SK-N-SH (cell line): ENCODE data around the gene TCF3. TPM values are rescaled to one million over a fixed set of nuclear protein-coding genes. Genes with fewer than 3 reads are reported as not detected.

Experiments
- CTCF ChIA-PET: fragments of 300-600, 350-600 bp; formaldehyde crosslinking; extraction: SDS; loops from one replicate; lab custom pipeline; 2021; lab: Yijun Ruan, JAX
- POLR2A ChIA-PET: fragments of 350-600 bp; sonication (Branson Sonifier 250); formaldehyde crosslinking; extraction: SDS; loops from one replicate; lab custom pipeline; 2020; ENCODE audit warnings: antibody characterized with exemption, inconsistent platforms; lab: Yijun Ruan, JAX
- DNase-seq: peaks from one replicate; pipeline ENCODE4 v3.0.0; 2012
- H2AFZ ChIP-seq: fragments of 200-600 bp; sonication (generic); 2 replicates; pipeline ENCODE4 v1.8.1; 2016; ENCODE audit warnings: antibody characterized with exemption, mild to moderate bottlenecking, low read depth
- H3F3A ChIP-seq: fragments of 200-600 bp; sonication (generic); replicated peaks from 2 replicates; pipeline ENCODE3; 2016; ENCODE audit warnings: antibody characterized with exemption, mild to moderate bottlenecking; ENCODE audit not compliant: insufficient read depth
- H3K27ac ChIP-seq, 2 experiments: fragments of 200-500 bp in 1 of 2; fragments of 200-600 bp in 1 of 2; sonication (Bioruptor generic) in 1 of 2; sonication (generic), shearing (Covaris generic) in 1 of 2; 2 replicates each; pipeline versions ENCODE4 v1.5.1 to v1.6.1; 2014 to 2016; ENCODE audit warnings: low read depth in 2 of 2, inconsistent platforms in 1 of 2, low read length in 1 of 2, mild to moderate bottlenecking in 1 of 2, mixed read lengths in 1 of 2
- H3K27me3 ChIP-seq: fragments of 200-600 bp; sonication (generic), shearing (Covaris generic); 2 replicates; pipeline ENCODE4 v1.6.1; 2016; ENCODE audit warnings: mixed run types; ENCODE audit not compliant: insufficient read depth
- H3K36me3 ChIP-seq, 2 experiments: fragments of 200-500 bp in 1 of 2; fragments of 200-600 bp in 1 of 2; sonication (Bioruptor generic) in 1 of 2; sonication (generic) in 1 of 2; replicated peaks in 1 of 2; 2 replicates each; pipeline versions ENCODE3 to v1.5.1; 2014 to 2016; ENCODE audit warnings: low read length in 1 of 2, mild to moderate bottlenecking in 1 of 2; ENCODE audit not compliant: insufficient read depth in 2 of 2, control insufficient read depth in 1 of 2
- H3K4me1 ChIP-seq, 2 experiments: fragments of 200-500 bp in 1 of 2; fragments of 200-600 bp in 1 of 2; sonication (Bioruptor generic) in 1 of 2; sonication (generic), shearing (Covaris generic) in 1 of 2; 2 replicates each; pipeline versions ENCODE4 v1.5.1 to v1.6.1; 2014 to 2016; ENCODE audit warnings: low read depth in 1 of 2, low read length in 1 of 2, mixed run types in 1 of 2; ENCODE audit not compliant: insufficient read depth in 2 of 2, control insufficient read depth in 1 of 2
- H3K4me2 ChIP-seq: fragments of 200-600 bp; sonication (generic), shearing (Covaris generic); 2 replicates; pipeline ENCODE4 v1.6.1; 2017; ENCODE audit warnings: mixed run types
- H3K4me3 ChIP-seq, 2 experiments: fragments of 200-500 bp in 1 of 2; fragments of 200-600 bp in 1 of 2; sonication (Bioruptor generic) in 1 of 2; sonication (generic), shearing (Covaris generic) in 1 of 2; 2 replicates each; pipeline versions ENCODE4 v1.5.1 to v1.8.1; 2014 to 2016; ENCODE audit warnings: low read depth in 2 of 2, inconsistent platforms in 1 of 2, low read length in 1 of 2, mild to moderate bottlenecking in 1 of 2, mixed read lengths in 1 of 2, moderate library complexity in 1 of 2
- H3K79me2 ChIP-seq: fragments of 200-600 bp; sonication (generic); 2 replicates; pipeline ENCODE4 v1.8.1; 2017; ENCODE audit warnings: mild to moderate bottlenecking; ENCODE audit not compliant: insufficient read depth
- H3K9ac ChIP-seq: fragments of 200-600 bp; sonication (generic); 2 replicates; pipeline ENCODE4 v1.6.1; 2017; ENCODE audit warnings: mixed run types
- H3K9me2 ChIP-seq: fragments of 200-600 bp; sonication (generic); 2 replicates; pipeline ENCODE4 v1.6.1; 2017; ENCODE audit warnings: mixed run types
- H3K9me3 ChIP-seq: fragments of 200-600 bp; sonication (generic); 2 replicates; pipeline ENCODE4 v1.6.1; 2017; ENCODE audit warnings: mixed run types, mild to moderate bottlenecking, moderate library complexity
- H4K20me1 ChIP-seq: fragments of 200-600 bp; sonication (generic); 2 replicates; pipeline ENCODE4 v1.6.1; 2017; ENCODE audit warnings: mild to moderate bottlenecking, mixed run types; ENCODE audit not compliant: insufficient read depth
- CHD2 ChIP-seq: fragments of 150-350 bp; IDR thresholded peaks from 2 replicates; pipeline ENCODE4 v1.6.1; 2018; ENCODE audit warnings: low read length; ENCODE audit not compliant: partially characterized antibody
- GABPA ChIP-seq: IDR thresholded peaks from 2 replicates; pipeline ENCODE4 v1.4.0; 2012; ENCODE audit warnings: low read depth, mild to moderate bottlenecking
- GATA2 ChIP-seq: sonication (generic); formaldehyde crosslinking; IDR thresholded peaks from 2 replicates; pipeline ENCODE4 v1.5.0; 2020; ENCODE audit warnings: mild to moderate bottlenecking, missing genetic modification reagents
- JUND ChIP-seq: IDR thresholded peaks from 2 replicates; pipeline ENCODE4 v1.4.0; 2012
- MEF2A ChIP-seq: IDR thresholded peaks from 2 replicates; pipeline ENCODE4 v1.4.0; 2012; ENCODE audit warnings: low read depth, borderline replicate concordance
- POLR2AphosphoS5 ChIP-seq: IDR thresholded peaks from 2 replicates; pipeline ENCODE4 v1.6.1; 2012; ENCODE audit warnings: low read depth, low read length
- RAD21 ChIP-seq: IDR thresholded peaks from 2 replicates; pipeline ENCODE4 v1.6.1; 2012; ENCODE audit warnings: mild to moderate bottlenecking, low read length
- RFX5 ChIP-seq: IDR thresholded peaks from 2 replicates; pipeline ENCODE4 v1.6.1; 2012; ENCODE audit warnings: mild to moderate bottlenecking, improper control_type of control experiment, low read length
- RXRA ChIP-seq: IDR thresholded peaks from 2 replicates; pipeline ENCODE4 v1.4.0; 2012; ENCODE audit warnings: low read depth, mild to moderate bottlenecking, borderline replicate concordance
- TAF1 ChIP-seq: IDR thresholded peaks from 2 replicates; pipeline ENCODE4 v1.6.1; 2012; ENCODE audit warnings: low read depth, mild to moderate bottlenecking, low read length, moderate library complexity, borderline replicate concordance
- TCF12 ChIP-seq: IDR thresholded peaks from 2 replicates; pipeline ENCODE4 v1.4.0; 2012
- TEAD4 ChIP-seq: IDR thresholded peaks from 2 replicates; pipeline ENCODE4 v1.4.0; 2012; ENCODE audit warnings: mild to moderate bottlenecking, borderline replicate concordance; ENCODE audit not compliant: insufficient read depth
- WGBS: methylation state at CpG from one replicate; pipeline ENCODE4 v1.1.6; 2017; ENCODE audit warnings: low lambda C conversion rate; 5-methylcytosine and 5-hydroxymethylcytosine counted together
- polyA plus RNA-seq, 3 experiments: library from polyadenylated mRNA; depleted of rRNA; stranded (reverse); fragments of >200 nt; gene quantifications; 2 replicates each; pipeline ENCODE4 v1.2.3, GENCODE V29; 2012
- TF ChIP-seq, protein P1 (sequence below): IDR thresholded peaks from 2 replicates; pipeline ENCODE4 v1.6.1; 2012; ENCODE audit warnings: mild to moderate bottlenecking, low read depth, low read length, moderate library complexity
- TF ChIP-seq, protein P2 (sequence below): IDR thresholded peaks from 2 replicates; pipeline ENCODE4; 2012
- TF ChIP-seq, protein P3 (sequence below): fragments of 150-350 bp; IDR thresholded peaks from 2 replicates; pipeline ENCODE4 v1.6.1; 2016; ENCODE audit warnings: mild to moderate bottlenecking, low read depth, low read length
- TF ChIP-seq, protein P4 (sequence below): fragments of 150-350 bp; IDR thresholded peaks from 2 replicates; pipeline ENCODE4 v1.6.1; 2017; ENCODE audit warnings: antibody characterized with exemption, low read length, low read depth, borderline replicate concordance
- TF ChIP-seq, protein P5 (sequence below): IDR thresholded peaks from 2 replicates; pipeline ENCODE4 v1.4.0; 2012; ENCODE audit warnings: low read depth, borderline replicate concordance
- TF ChIP-seq, protein P6 (sequence below): IDR thresholded peaks from 2 replicates; pipeline ENCODE4 v1.4.0; 2012; ENCODE audit warnings: low read depth

TCF3 gene
- polyA plus RNA-seq, 1 of the 3 experiments (the other 2 are of a cell fraction), result 104 TPM

DNA sequence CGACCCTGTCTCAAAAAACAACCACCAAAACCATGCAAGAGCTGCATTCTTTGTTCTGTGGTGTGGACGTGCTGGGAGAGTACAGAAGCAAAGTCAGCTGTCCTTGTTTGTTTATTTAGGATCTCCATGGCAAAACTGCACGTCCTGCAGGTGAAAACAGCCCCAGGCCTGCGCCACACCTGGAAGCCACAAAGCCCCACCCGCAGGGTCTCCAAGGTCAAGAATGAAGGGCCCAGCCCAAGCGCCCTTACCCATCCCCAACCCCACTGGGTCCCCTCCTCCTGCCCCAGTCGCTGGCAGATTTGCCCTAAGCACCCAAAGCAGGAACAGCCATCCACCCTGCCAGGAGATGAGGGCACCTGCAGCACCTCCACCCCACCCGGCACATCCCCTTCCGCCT, 70.2 kb downstream of the TCF3 start:
- H3K9ac ChIP-seq, result no peak overlapping the region
- POLR2A ChIA-PET, result interaction anchor here (1.4 kb wide), 1 partner anchor 11 kb away, joined by 4 read pairs; the partner anchor contains the start of gene MBD3
- CTCF ChIA-PET, result interaction anchor here (0.7 to 1.3 kb wide), 3 partner anchors 36 to 255 kb away, joined by 3 read pairs; no protein-coding TSS in a partner anchor
- no peak overlapping the region for H3K27ac ChIP-seq
- H3K36me3 ChIP-seq, result peaks cover 13 to 32% of the 10 kb centered on the region in 2 experiments
- H3K4me2 ChIP-seq, result no peak overlapping the region
- no peak overlapping the region for H2AFZ ChIP-seq
- no peak overlapping the region for H3K4me3 ChIP-seq
- H3K79me2 ChIP-seq, result peaks cover 37% of the 10 kb centered on the region
- 94% methylated on average over 7 of the region's 9 CpGs for WGBS
- H3K27me3 ChIP-seq, result no peaks in the 10 kb centered on the region
- no peaks in the 10 kb centered on the region for H3F3A ChIP-seq
- DNase-seq, result no peak
- no peaks in the 10 kb centered on the region for H3K9me3 ChIP-seq
- no peaks in the 10 kb centered on the region for H3K4me1 ChIP-seq
- TF ChIP-seq RFX5, result no peak
- TF ChIP-seq POLR2AphosphoS5, result no peak
- no peak for TF ChIP-seq MEF2A
- TF ChIP-seq, protein P1, sequence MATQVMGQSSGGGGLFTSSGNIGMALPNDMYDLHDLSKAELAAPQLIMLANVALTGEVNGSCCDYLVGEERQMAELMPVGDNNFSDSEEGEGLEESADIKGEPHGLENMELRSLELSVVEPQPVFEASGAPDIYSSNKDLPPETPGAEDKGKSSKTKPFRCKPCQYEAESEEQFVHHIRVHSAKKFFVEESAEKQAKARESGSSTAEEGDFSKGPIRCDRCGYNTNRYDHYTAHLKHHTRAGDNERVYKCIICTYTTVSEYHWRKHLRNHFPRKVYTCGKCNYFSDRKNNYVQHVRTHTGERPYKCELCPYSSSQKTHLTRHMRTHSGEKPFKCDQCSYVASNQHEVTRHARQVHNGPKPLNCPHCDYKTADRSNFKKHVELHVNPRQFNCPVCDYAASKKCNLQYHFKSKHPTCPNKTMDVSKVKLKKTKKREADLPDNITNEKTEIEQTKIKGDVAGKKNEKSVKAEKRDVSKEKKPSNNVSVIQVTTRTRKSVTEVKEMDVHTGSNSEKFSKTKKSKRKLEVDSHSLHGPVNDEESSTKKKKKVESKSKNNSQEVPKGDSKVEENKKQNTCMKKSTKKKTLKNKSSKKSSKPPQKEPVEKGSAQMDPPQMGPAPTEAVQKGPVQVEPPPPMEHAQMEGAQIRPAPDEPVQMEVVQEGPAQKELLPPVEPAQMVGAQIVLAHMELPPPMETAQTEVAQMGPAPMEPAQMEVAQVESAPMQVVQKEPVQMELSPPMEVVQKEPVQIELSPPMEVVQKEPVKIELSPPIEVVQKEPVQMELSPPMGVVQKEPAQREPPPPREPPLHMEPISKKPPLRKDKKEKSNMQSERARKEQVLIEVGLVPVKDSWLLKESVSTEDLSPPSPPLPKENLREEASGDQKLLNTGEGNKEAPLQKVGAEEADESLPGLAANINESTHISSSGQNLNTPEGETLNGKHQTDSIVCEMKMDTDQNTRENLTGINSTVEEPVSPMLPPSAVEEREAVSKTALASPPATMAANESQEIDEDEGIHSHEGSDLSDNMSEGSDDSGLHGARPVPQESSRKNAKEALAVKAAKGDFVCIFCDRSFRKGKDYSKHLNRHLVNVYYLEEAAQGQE, result no peak
- no peak for TF ChIP-seq TAF1
- no peak for TF ChIP-seq RXRA
- no peak for TF ChIP-seq GABPA
- TF ChIP-seq GATA2 (CRISPR knock-in tag), result no peak
- no peak for TF ChIP-seq TEAD4
- TF ChIP-seq JUND, result no peak
- H3K9me2 ChIP-seq, result no peaks in the 10 kb centered on the region
- peaks cover 16% of the 10 kb centered on the region; the same call in 1 of the 2 replicates for H4K20me1 ChIP-seq

DNA sequence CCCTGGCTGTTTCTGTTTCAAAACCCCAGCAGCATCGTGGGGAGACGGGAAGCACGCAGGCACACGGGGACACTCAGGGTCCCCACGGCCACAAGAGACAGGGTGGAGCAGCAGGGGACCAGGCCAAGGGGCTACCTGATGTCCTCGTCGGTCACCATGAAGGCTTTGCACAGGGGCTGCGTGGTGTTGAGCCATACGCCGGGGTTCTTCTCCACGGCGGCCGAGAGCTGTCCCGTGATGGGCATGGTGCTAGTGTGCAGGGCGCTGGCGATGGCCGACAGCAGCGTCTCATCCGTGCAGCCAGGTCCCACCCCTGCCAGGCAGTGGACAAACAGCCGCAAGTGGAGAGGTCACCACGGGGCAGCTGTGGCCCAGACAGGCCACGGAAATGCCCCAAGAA, 71.5 kb downstream of the TCF3 start:
- POLR2A ChIA-PET, result interaction anchor here (1.4 kb wide), 1 partner anchor 12 kb away, joined by 4 read pairs; the partner anchor contains the start of gene MBD3
- Histone ChIP-seq H3K4me2 (no peak overlapping the region), H3K36me3 (peaks cover 13 to 34% of the 10 kb centered on the region in 2 experiments), H3F3A (no peaks in the 10 kb centered on the region), H3K9me3 (no peaks in the 10 kb centered on the region), H3K79me2 (peaks cover 25% of the 10 kb centered on the region), H4K20me1 (peaks cover 8% of the 10 kb centered on the region; the same call in 1 of the 2 replicates), H3K9me2 (no peaks in the 10 kb centered on the region), H3K4me3 (no peak overlapping the region), H3K27me3 (no peaks in the 10 kb centered on the region), H2AFZ (no peak overlapping the region), H3K27ac (no peak overlapping the region), H3K4me1 (no peaks in the 10 kb centered on the region), H3K9ac (no peak overlapping the region)
- 87% methylated on average over 15 of the region's 22 CpGs for WGBS
- DNase-seq, result no peak
- CTCF ChIA-PET, result no interaction called here
- TF ChIP-seq TCF12 (no peak), MEF2A (no peak), TAF1 (no peak), RXRA (no peak), RAD21 (no peak), CHD2 (no peak)
- TF ChIP-seq, protein P2, sequence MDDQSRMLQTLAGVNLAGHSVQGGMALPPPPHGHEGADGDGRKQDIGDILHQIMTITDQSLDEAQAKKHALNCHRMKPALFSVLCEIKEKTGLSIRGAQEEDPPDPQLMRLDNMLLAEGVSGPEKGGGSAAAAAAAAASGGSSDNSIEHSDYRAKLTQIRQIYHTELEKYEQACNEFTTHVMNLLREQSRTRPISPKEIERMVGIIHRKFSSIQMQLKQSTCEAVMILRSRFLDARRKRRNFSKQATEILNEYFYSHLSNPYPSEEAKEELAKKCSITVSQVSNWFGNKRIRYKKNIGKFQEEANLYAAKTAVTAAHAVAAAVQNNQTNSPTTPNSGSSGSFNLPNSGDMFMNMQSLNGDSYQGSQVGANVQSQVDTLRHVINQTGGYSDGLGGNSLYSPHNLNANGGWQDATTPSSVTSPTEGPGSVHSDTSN, result no peak
- TF ChIP-seq, protein P3, sequence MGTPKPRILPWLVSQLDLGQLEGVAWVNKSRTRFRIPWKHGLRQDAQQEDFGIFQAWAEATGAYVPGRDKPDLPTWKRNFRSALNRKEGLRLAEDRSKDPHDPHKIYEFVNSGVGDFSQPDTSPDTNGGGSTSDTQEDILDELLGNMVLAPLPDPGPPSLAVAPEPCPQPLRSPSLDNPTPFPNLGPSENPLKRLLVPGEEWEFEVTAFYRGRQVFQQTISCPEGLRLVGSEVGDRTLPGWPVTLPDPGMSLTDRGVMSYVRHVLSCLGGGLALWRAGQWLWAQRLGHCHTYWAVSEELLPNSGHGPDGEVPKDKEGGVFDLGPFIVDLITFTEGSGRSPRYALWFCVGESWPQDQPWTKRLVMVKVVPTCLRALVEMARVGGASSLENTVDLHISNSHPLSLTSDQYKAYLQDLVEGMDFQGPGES, result no peak
- TF ChIP-seq, protein P4, sequence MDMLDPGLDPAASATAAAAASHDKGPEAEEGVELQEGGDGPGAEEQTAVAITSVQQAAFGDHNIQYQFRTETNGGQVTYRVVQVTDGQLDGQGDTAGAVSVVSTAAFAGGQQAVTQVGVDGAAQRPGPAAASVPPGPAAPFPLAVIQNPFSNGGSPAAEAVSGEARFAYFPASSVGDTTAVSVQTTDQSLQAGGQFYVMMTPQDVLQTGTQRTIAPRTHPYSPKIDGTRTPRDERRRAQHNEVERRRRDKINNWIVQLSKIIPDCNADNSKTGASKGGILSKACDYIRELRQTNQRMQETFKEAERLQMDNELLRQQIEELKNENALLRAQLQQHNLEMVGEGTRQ, result no peak
- TF ChIP-seq, protein P5, sequence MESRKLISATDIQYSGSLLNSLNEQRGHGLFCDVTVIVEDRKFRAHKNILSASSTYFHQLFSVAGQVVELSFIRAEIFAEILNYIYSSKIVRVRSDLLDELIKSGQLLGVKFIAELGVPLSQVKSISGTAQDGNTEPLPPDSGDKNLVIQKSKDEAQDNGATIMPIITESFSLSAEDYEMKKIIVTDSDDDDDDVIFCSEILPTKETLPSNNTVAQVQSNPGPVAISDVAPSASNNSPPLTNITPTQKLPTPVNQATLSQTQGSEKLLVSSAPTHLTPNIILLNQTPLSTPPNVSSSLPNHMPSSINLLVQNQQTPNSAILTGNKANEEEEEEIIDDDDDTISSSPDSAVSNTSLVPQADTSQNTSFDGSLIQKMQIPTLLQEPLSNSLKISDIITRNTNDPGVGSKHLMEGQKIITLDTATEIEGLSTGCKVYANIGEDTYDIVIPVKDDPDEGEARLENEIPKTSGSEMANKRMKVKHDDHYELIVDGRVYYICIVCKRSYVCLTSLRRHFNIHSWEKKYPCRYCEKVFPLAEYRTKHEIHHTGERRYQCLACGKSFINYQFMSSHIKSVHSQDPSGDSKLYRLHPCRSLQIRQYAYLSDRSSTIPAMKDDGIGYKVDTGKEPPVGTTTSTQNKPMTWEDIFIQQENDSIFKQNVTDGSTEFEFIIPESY, result no peak
- TF ChIP-seq, protein P6, sequence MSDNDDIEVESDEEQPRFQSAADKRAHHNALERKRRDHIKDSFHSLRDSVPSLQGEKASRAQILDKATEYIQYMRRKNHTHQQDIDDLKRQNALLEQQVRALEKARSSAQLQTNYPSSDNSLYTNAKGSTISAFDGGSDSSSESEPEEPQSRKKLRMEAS, result no peak
